HEK293 (cell line): Measurements from ENCODE around the gene C6orf163.

Source experiments
- ZNF121 ChIP-seq: fragments of 450-650 bp; formaldehyde crosslinking; IDR thresholded peaks from 2 replicates; pipeline ENCODE4 v1.5.1; 2016; ENCODE audit warnings: missing biosample characterization, missing genetic modification characterization
- ZNF792 ChIP-seq: fragments of 450-650 bp; formaldehyde crosslinking; IDR thresholded peaks from 2 replicates; pipeline ENCODE4 v1.5.1; 2016; ENCODE audit warnings: missing biosample characterization, missing genetic modification characterization
- TF ChIP-seq, protein P1 (sequence below): fragments of 450-650 bp; formaldehyde crosslinking; IDR thresholded peaks from 2 replicates; pipeline ENCODE4 v1.5.1; 2016; ENCODE audit warnings: missing biosample characterization, missing genetic modification characterization

DNA sequence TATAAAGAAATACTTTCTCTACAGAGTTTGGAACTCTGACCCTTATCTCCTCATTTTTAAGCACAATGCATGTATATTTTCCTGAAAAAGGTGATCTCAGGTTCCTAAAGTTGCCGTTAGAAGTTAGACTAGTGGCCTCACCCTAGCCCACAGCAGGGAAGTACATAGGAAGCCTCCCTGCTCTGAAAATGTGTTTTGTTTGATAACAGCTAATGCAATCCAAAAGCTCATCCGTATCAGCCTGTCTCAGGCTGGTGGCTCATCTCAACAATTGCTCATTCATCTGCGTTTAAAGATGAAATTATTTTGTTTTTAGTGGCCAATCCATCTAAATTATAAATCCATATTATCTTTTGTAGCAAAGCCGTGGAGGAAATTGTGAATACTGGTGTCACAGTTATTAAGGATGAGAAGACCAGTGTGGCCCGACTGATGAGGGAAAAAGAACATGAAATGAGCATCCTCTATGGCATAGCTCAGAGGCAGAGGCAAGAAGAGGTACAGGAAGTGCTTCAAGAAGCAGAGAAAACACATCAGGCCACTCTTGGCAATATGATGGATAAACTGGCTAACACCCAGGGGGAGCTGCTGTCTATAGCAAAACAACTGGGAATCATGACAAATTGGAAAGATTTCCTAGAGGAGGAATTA is 20.1 kb downstream of the C6orf163 start:
- TF ChIP-seq, protein P1, sequence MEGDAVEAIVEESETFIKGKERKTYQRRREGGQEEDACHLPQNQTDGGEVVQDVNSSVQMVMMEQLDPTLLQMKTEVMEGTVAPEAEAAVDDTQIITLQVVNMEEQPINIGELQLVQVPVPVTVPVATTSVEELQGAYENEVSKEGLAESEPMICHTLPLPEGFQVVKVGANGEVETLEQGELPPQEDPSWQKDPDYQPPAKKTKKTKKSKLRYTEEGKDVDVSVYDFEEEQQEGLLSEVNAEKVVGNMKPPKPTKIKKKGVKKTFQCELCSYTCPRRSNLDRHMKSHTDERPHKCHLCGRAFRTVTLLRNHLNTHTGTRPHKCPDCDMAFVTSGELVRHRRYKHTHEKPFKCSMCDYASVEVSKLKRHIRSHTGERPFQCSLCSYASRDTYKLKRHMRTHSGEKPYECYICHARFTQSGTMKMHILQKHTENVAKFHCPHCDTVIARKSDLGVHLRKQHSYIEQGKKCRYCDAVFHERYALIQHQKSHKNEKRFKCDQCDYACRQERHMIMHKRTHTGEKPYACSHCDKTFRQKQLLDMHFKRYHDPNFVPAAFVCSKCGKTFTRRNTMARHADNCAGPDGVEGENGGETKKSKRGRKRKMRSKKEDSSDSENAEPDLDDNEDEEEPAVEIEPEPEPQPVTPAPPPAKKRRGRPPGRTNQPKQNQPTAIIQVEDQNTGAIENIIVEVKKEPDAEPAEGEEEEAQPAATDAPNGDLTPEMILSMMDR (tag by site-specific recombination) = no peak
- TF ChIP-seq ZNF121 = no peak
- TF ChIP-seq ZNF792 (tag by site-specific recombination) = no peak
